D721Med (cell line): ENCODE measurements around the gene VANGL1.

Source experiments
- DNase-seq: peaks from one replicate; pipeline ENCODE4 v3.0.0; 2011; ENCODE audit warnings: low spot score; ENCODE audit not compliant: insufficient read length
- FAIRE-seq: peaks from 2 replicates; lab custom pipeline; 2011; peaks lifted over from hg19 to GRCh38; lab: Jason Lieb, UNC
- TF ChIP-seq, protein P1 (sequence below): IDR thresholded peaks from 2 replicates; pipeline ENCODE4 v1.5.1; 2012; ENCODE audit warnings: mild to moderate bottlenecking, control low read depth; ENCODE audit not compliant: insufficient read depth; ENCODE audit errors: missing control alignments

Gene VANGL1

DNA sequence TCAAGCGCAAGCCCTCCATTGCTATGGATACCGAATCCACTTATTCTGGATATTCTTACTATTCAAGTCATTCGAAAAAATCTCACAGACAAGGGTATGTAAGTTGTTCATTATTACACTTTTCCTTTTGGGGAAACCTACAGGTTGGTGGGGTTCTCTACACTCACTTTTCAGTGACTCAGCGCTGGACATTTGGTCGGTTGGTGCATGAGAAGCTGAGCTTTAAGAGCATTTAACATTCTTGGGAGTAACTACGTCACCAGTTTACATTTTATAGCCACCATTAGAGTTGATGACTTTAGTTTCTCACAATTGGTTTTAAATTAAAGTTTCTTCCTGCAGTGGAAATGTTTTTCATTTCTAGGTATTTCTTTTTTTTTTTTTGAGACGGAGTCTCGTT is 9.6 kb downstream of the VANGL1 start:
- DNase-seq (no peak), FAIRE-seq (no peak)
- TF ChIP-seq, protein P1, sequence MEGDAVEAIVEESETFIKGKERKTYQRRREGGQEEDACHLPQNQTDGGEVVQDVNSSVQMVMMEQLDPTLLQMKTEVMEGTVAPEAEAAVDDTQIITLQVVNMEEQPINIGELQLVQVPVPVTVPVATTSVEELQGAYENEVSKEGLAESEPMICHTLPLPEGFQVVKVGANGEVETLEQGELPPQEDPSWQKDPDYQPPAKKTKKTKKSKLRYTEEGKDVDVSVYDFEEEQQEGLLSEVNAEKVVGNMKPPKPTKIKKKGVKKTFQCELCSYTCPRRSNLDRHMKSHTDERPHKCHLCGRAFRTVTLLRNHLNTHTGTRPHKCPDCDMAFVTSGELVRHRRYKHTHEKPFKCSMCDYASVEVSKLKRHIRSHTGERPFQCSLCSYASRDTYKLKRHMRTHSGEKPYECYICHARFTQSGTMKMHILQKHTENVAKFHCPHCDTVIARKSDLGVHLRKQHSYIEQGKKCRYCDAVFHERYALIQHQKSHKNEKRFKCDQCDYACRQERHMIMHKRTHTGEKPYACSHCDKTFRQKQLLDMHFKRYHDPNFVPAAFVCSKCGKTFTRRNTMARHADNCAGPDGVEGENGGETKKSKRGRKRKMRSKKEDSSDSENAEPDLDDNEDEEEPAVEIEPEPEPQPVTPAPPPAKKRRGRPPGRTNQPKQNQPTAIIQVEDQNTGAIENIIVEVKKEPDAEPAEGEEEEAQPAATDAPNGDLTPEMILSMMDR = no peak

DNA sequence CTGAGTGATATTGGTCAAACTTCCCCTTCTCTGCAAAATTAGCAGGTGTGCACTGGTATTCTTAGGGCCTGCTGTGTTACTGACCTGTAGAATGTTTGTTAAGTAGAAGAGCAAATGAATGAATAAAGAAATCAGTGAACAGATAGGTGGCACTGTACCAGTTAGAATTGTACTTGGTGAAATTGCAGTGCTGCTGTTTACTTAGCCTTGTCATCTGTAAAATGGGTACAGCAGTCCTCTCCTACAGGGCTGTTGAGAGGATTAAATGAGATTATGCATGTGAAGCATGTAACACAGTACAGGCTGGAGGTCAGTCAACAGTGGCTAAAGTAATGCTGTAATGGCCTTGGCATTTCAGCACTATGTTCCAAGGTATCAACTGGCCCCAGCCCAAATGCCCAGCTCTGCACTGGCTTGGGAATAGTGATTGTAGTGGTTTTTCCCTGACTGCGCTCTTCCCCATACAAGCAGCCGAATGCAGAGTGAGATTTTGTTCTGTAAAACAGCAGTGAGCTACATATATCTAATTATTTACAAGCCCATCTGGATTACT is 10.5 kb downstream of the VANGL1 start:
- no peak for FAIRE-seq
- TF ChIP-seq, protein P1 = no peak
- no peak for DNase-seq

DNA sequence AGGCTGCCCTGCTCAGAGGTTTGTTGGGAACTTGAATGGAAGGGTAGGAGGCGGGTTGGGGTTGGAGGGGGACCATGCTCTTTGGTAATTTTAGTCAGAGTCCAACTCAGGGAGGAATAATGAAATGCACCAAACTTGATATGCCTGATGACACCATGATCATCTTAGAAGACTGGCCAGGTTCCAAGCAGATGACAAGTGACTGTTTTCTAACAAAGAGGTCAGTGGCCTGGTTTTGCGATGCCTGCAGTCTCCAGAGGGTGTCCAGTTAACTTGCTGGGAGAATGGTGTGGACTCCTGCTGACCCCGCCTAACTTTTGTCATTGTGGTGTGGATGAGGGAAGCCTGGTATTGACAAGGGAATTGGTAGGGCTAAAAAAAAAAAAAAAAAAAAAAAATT is 12.4 kb downstream of the VANGL1 start:
- FAIRE-seq (no peak), DNase-seq (no peak)
- TF ChIP-seq, protein P1 = no peak

DNA sequence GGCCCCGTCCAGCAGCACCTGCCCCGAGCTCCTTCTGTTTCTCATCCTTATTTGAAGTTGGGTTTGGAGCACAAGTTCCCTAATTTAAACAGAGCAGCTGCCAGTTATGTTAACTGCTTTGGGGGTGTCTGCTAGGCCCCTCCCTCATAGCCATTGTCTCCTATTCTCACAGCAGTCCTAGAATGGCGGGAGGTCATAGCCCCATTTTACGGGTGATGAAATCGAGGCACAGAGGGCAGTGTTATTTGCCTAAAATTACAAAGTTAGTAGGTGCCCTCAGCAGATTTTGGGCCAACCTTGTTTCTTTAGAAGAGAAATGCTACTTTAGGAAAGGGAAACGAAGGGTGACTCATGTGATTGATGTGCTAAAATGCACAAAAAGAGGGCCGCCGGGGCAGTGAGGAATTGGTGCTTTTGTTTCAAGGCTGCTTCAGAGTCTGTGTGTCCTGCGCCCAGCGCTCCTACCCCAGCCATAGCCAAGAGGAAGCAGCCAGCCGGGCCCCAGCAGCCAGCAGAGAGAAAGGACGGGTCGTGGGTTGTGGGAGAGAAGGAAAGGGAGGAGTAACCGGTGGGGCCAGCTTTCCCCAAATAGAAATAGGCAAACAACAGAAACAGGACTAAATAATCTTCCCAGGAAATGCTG is 13.0 kb downstream of the VANGL1 start:
- FAIRE-seq = no peak

GRCh38 chr1:115655306-115655663 is 13.5 kb downstream of the VANGL1 start:
- TF ChIP-seq, protein P1 = no peak
- FAIRE-seq = no peak
- no peak for DNase-seq

More for the DNA sequence above, 13.0 kb downstream of the VANGL1 start:
- no peak for DNase-seq
- TF ChIP-seq, protein P1 = no peak

DNA sequence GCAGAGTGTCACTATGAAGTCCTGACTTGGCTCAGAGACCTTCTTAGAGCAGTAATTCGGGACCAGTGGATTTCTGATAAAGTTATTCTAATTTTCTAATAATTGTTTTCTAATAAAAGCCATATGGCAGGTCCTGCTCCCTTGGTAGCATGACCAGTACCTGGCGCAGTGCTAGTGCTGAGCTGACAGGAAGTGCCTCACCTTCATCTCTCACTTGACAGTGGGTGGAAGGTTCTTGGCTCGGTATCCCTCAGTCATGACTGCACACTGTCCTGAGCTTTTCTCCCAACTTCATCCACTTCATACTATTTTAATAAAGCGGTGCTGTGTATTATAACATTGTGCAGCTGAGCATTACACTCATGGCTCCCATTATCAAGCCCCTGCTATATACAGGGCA is 14.1 kb downstream of the VANGL1 start:
- TF ChIP-seq, protein P1 = no peak
- no peak for FAIRE-seq
- DNase-seq = no peak

DNA sequence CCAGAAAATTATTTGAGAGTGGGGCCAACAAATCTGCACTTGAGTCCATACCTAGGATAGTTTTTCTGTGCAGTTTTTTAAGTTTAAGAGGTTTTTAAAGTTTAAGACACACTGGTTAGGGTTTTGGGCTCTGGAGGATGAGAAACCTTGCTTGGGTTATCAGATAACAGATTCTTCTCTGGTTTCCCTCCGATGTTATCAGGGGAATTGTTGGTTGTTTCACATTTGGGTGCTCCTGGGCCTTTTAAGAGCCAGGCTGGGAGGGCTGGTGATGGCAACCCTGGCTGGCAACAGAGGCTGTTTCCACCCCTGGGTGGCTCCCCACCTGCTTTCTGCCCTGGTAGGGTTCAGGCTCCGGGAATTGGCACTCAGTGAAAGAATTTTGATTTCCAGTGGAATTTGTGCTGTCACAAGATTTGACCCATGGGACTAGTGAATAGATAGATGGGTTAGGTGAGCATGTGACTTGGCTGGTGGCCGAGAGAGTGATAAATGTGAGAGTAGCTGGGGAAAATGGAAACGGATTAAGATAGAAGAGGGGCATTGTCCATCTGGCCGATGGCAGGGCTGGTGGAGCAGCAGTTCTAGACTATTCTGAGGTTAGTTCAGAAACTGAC is 14.8 kb downstream of the VANGL1 start:
- DNase-seq = no peak
- TF ChIP-seq, protein P1 = no peak
- no peak for FAIRE-seq
